Caco-2 (cell line): ENCODE measurements around the gene EPHA2. TPM values are rescaled to one million over a fixed set of nuclear protein-coding genes. Genes with fewer than 3 reads are reported as not detected.

Experiments used
- BruUV-seq: library from RNA; stranded (reverse); fragments of 400-500 nt; replicated peaks from 2 replicates; lab custom pipeline; 2021; lab: Mats Ljungman, UMichigan
- CTCF ChIA-PET: fragments of 300-600 bp; sonication (Branson Sonifier 250); formaldehyde crosslinking; loops from one replicate; lab custom pipeline; 2022; ENCODE audit warnings: antibody characterized with exemption; lab: Charles Lee
- POLR2A ChIA-PET: fragments of 300-600 bp; sonication (Branson Sonifier 250); formaldehyde crosslinking; loops from one replicate; lab custom pipeline; 2022; ENCODE audit warnings: antibody characterized with exemption; lab: Charles Lee
- DNase-seq, 2 experiments: peaks; one replicate each; pipeline versions ENCODE4 v3.0.0 to v3.0.0-alpha.2; 2020 to 2022
- H3K27me3 ChIP-seq: replicated peaks from 2 replicates; pipeline ENCODE4 v1.6.0; 2011; ENCODE audit warnings: low read length; ENCODE audit not compliant: control insufficient read depth, insufficient read depth
- H3K36me3 ChIP-seq: 2 replicates; pipeline ENCODE4 v1.5.1; 2011; ENCODE audit warnings: low read length; ENCODE audit not compliant: control insufficient read depth, insufficient read depth
- H3K4me1 ChIP-seq: fragments of 250-450 bp; sonication (Bioruptor Pico); 2 replicates; pipeline ENCODE4 v1.5.1; 2020; ENCODE audit warnings: mild to moderate bottlenecking
- H3K4me3 ChIP-seq: 2 replicates; pipeline ENCODE4 v1.5.1; 2011; ENCODE audit warnings: low read depth, mild to moderate bottlenecking, control low read depth, low read length
- H3K9me3 ChIP-seq: fragments of 250-450 bp; sonication (Bioruptor Pico); 2 replicates; pipeline ENCODE4 v1.5.1; 2020; ENCODE audit warnings: mild to moderate bottlenecking, moderate library complexity
- H3K27ac Mint-ChIP-seq: one replicate; pipeline ENCODE4 v1.8.0; 2022; ENCODE audit warnings: mixed read lengths; ENCODE audit not compliant: unreplicated experiment
- H3K27me3 Mint-ChIP-seq: one replicate; pipeline ENCODE4 v1.8.0; 2022; ENCODE audit warnings: mixed read lengths; ENCODE audit not compliant: insufficient read depth, unreplicated experiment
- H3K36me3 Mint-ChIP-seq: one replicate; pipeline ENCODE4 v1.8.0; 2022; ENCODE audit warnings: mild to moderate bottlenecking, mixed read lengths; ENCODE audit not compliant: insufficient read depth, unreplicated experiment
- H3K4me1 Mint-ChIP-seq: one replicate; pipeline ENCODE4 v1.8.0; 2022; ENCODE audit warnings: low read depth, mixed read lengths; ENCODE audit not compliant: unreplicated experiment
- H3K4me3 Mint-ChIP-seq: one replicate; pipeline ENCODE4 v1.8.0; 2022; ENCODE audit warnings: mild to moderate bottlenecking, moderate library complexity, mixed read lengths; ENCODE audit not compliant: unreplicated experiment
- H3K9me3 Mint-ChIP-seq: one replicate; pipeline ENCODE4 v1.8.0; 2022; ENCODE audit warnings: mixed read lengths; ENCODE audit not compliant: unreplicated experiment
- intact Hi-C: fragments of 100-400 bp; cut with micrococcal nuclease; formaldehyde crosslinking; loops from one replicate; pipeline ENCODE4 v1.10.0; 2022; ENCODE audit not compliant: unreplicated experiment
- total RNA-seq: library from RNA; stranded (reverse); gene quantifications from 2 replicates; pipeline ENCODE4 v1.2.3, GENCODE V29; 2022
- TF ChIP-seq, protein P1 (sequence below), 2 experiments: fragments of 200-600 bp in 1 of 2; IDR thresholded peaks; 1 replicate in 1 of 2; 2 replicates in 1 of 2; pipeline versions ENCODE4 v1.5.1 to v1.8.0; 2011 to 2022; ENCODE audit warnings: antibody characterized with exemption in 1 of 2, control low read depth in 1 of 2, inconsistent platforms in 1 of 2, low read depth in 1 of 2, low read length in 1 of 2, mild to moderate bottlenecking in 1 of 2, moderate library complexity in 1 of 2; ENCODE audit not compliant: insufficient read depth in 1 of 2, severe bottlenecking in 1 of 2, unreplicated experiment in 1 of 2

Gene EPHA2
- total RNA-seq, 1 experiment from 2014 or later = 31.2 TPM

DNA sequence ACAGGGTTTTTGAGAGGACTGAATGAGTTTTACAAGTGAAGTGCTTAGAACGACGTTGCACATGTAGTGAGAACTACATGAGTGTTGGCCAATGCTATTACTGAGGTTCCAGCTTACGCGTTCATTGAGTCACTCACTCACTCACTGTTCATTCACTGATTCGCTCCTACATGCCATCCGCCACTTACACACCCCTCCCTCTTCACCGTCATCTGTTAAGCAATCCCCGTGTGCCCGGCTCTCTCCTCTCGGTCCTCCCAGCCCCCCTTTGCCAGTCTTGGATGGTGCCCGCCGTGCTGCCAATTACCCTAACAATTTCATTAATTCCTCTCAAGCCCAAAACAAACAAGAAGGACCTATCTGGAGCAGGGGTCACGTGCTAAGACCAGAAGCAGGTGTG is 27.3 kb upstream of the EPHA2 start:
- Mint-ChIP-seq H3K4me1 (peaks cover 27% of the 10 kb centered on the region), H3K27ac (peak overlapping the region; percentile 54), H3K36me3 (peaks cover 4% of the 10 kb centered on the region), H3K27me3 (no peaks in the 10 kb centered on the region), H3K4me3 (no peak overlapping the region), H3K9me3 (no peaks in the 10 kb centered on the region)
- no peaks in the 10 kb centered on the region for H3K36me3 ChIP-seq
- no peak for DNase-seq
- no peak overlapping the region for H3K4me3 ChIP-seq
- H3K27me3 ChIP-seq = no peaks in the 10 kb centered on the region
- intact Hi-C loops = loop anchor here (2.0 kb wide), 1 partner anchor 36 kb away; no protein-coding TSS in a partner anchor
- POLR2A ChIA-PET = no interaction called here
- no TSS peak for BruUV-seq
- H3K9me3 ChIP-seq = no peaks in the 10 kb centered on the region
- TF ChIP-seq, protein P1, sequence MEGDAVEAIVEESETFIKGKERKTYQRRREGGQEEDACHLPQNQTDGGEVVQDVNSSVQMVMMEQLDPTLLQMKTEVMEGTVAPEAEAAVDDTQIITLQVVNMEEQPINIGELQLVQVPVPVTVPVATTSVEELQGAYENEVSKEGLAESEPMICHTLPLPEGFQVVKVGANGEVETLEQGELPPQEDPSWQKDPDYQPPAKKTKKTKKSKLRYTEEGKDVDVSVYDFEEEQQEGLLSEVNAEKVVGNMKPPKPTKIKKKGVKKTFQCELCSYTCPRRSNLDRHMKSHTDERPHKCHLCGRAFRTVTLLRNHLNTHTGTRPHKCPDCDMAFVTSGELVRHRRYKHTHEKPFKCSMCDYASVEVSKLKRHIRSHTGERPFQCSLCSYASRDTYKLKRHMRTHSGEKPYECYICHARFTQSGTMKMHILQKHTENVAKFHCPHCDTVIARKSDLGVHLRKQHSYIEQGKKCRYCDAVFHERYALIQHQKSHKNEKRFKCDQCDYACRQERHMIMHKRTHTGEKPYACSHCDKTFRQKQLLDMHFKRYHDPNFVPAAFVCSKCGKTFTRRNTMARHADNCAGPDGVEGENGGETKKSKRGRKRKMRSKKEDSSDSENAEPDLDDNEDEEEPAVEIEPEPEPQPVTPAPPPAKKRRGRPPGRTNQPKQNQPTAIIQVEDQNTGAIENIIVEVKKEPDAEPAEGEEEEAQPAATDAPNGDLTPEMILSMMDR (IDR thresholded peaks at IDR 0.05; ENCODE audit: insufficient read depth in 1 of 2, low read depth in 1 of 2, low read length in 1 of 2, severe bottlenecking in 1 of 2, unreplicated experiment in 1 of 2) = no peak
- peaks cover 45% of the 10 kb centered on the region for H3K4me1 ChIP-seq
- CTCF ChIA-PET = interaction anchor here (0.6 kb wide), 1 partner anchor 29 kb away, joined by 3 read pairs; no protein-coding TSS in a partner anchor

DNA sequence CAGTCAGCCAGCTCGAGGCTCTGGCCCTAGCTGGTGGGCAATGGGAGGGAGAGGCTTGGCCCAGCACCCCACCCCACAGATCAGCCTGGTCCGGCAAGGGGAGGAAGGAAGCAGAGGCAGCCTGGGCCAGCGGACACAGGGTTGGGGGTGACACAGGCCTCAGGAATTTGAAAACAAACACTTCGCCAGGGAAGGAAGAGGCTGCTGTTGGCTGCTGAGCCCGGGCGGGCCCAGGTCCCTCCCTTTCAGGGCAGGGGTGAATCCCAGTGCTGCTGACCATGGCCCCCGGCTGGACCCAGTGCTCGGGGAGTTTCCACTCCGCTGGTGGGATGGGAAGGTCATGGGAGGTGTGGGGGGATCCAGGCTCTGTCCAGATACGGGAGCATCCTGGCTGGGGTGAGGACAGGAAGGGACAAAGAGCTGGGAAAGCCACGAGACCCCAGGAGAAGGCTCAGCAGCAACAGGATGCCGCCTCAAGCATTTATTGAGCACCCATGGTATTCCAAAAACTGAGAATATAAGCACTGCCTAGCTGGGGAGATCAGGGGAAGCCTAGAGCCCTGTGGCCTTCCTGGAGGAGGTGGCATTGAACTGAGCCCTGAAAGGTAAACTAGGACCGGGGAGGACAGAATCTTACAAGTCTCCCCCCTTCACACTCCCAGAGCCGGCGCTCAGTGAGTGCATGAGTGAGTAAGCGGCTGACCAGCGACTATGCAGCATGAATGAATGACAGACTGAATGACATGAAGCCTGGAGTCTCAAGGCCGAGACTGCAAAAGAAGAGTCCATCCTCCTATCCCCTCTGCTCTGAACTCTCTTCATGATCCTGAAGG is 26.2 kb upstream of the EPHA2 start:
- intact Hi-C loops = loop anchor here (2.0 kb wide), 1 partner anchor 35 kb away; no protein-coding TSS in a partner anchor
- H3K36me3 Mint-ChIP-seq = peaks cover 4% of the 10 kb centered on the region
- CTCF ChIA-PET = interaction anchor here (0.9 to 1.2 kb wide), 3 partner anchors 26 to 103 kb away, joined by 6 read pairs; partner anchors contain the start of gene EPHA2
- H3K4me3 Mint-ChIP-seq = peak overlapping the region; percentile 40
- peaks cover 31% of the 10 kb centered on the region for H3K4me1 Mint-ChIP-seq
- POLR2A ChIA-PET = interaction anchor here (1.3 kb wide), 1 partner anchor 27 kb away, joined by 7 read pairs; no protein-coding TSS in a partner anchor
- BruUV-seq = TSS peak; percentile 37
- Histone ChIP-seq H3K4me3 (no peak overlapping the region), H3K27me3 (no peaks in the 10 kb centered on the region), H3K36me3 (no peaks in the 10 kb centered on the region), H3K9me3 (no peaks in the 10 kb centered on the region), H3K4me1 (peaks cover 47% of the 10 kb centered on the region)
- no peaks in the 10 kb centered on the region for H3K9me3 Mint-ChIP-seq
- peak; percentile 82 to 86 for DNase-seq
- H3K27me3 Mint-ChIP-seq = no peaks in the 10 kb centered on the region
- TF ChIP-seq, protein P1 (IDR thresholded peaks at IDR 0.05; ENCODE audit: insufficient read depth in 1 of 2, low read depth in 1 of 2, low read length in 1 of 2, severe bottlenecking in 1 of 2, unreplicated experiment in 1 of 2) = no peak
- H3K27ac Mint-ChIP-seq = peak overlapping the region; percentile 89

DNA sequence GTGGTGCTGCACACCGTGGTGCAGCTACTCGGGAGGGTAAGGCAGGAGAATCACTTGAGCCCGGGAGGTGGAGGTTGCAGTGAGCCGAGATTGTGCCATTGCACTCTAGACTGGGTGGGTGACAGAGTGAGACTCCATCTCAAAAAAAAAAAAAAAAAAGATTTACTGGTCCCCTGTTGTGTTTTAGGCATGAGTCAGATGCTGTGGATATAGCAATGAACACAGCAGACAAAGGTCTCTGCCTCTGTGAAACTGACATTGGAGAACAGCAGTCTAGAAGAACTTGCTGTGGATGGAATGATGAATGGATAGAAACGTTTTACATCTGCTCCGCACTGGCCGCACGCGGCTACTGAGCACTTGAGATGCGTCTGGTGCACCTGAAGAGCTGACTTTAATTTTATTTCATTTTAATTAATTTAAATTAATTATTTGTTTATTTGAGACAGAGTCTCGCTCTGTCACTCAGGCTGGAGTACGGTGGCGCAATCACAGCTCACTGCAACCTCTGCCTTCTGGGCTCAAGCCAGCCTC is 24.5 kb upstream of the EPHA2 start:
- Mint-ChIP-seq H3K9me3 (no peaks in the 10 kb centered on the region), H3K4me1 (peaks cover 36% of the 10 kb centered on the region), H3K36me3 (peaks cover 4% of the 10 kb centered on the region), H3K4me3 (no peak overlapping the region), H3K27ac (no peak overlapping the region), H3K27me3 (no peaks in the 10 kb centered on the region)
- ChIA-PET POLR2A (interaction anchor here (1.3 kb wide), 1 partner anchor 25 kb away, joined by 7 read pairs; no protein-coding TSS in a partner anchor), CTCF (interaction anchor here (0.7 to 1.2 kb wide), 2 partner anchors 98 to 101 kb away, joined by 3 to 6 read pairs; no protein-coding TSS in a partner anchor)
- Histone ChIP-seq H3K4me1 (peaks cover 47% of the 10 kb centered on the region), H3K9me3 (no peaks in the 10 kb centered on the region), H3K4me3 (no peak overlapping the region), H3K27me3 (no peaks in the 10 kb centered on the region), H3K36me3 (no peaks in the 10 kb centered on the region)
- DNase-seq = no peak
- BruUV-seq = no TSS peak
- TF ChIP-seq, protein P1 (IDR thresholded peaks at IDR 0.05; ENCODE audit: insufficient read depth in 1 of 2, low read depth in 1 of 2, low read length in 1 of 2, severe bottlenecking in 1 of 2, unreplicated experiment in 1 of 2) = no peak
- intact Hi-C loops = no loop called here
